PC-3 (cell line): Measurements from ENCODE around the gene KCNAB3. TPM values are rescaled to one million over a fixed set of nuclear protein-coding genes. Genes with fewer than 3 reads are reported as not detected.

Experiments used
- ATAC-seq: fragments of 200-7000 bp; cut with Tn5 transposase; 2 replicates; pipeline ENCODE4 v1.9.1; 2020; ENCODE audit warnings: mild to moderate bottlenecking, moderate library complexity
- BruUV-seq: library from RNA; stranded (reverse); fragments of 400-500 nt; replicated peaks from 2 replicates; lab custom pipeline; 2021; lab: Mats Ljungman, UMichigan
- CTCF ChIA-PET: fragments of 300-600 bp; sonication (Branson Sonifier 250); formaldehyde crosslinking; loops from one replicate; lab custom pipeline; 2022; ENCODE audit warnings: antibody characterized with exemption; lab: Charles Lee
- POLR2A ChIA-PET: fragments of 300-600 bp; sonication (Branson Sonifier 250); formaldehyde crosslinking; loops from one replicate; lab custom pipeline; 2022; ENCODE audit warnings: antibody characterized with exemption; ENCODE audit not compliant: unreplicated experiment; lab: Charles Lee
- DNase-seq: peaks from one replicate; pipeline ENCODE4 v3.0.0-alpha.2; 2015
- H2AFZ ChIP-seq: fragments of 300-600 bp; sonication (generic); 2 replicates; pipeline ENCODE4 v1.6.0; 2016; ENCODE audit warnings: antibody characterized with exemption, low read length
- H3F3A ChIP-seq: fragments of 300-600 bp; sonication (generic); one replicate; pipeline ENCODE4 v1.6.0; 2017; ENCODE audit warnings: antibody characterized with exemption, low read length, control low read depth, mild to moderate bottlenecking; ENCODE audit not compliant: unreplicated experiment
- H3K27ac ChIP-seq: fragments of 300-600 bp; sonication (generic); 2 replicates; pipeline ENCODE4 v1.5.1; 2016; ENCODE audit warnings: mild to moderate bottlenecking, low read length
- H3K27me3 ChIP-seq: fragments of 300-600 bp; sonication (generic); 2 replicates; pipeline ENCODE4 v1.6.1; 2016; ENCODE audit warnings: low read length, mixed read lengths
- H3K36me3 ChIP-seq: fragments of 300-600 bp; sonication (generic); 2 replicates; pipeline ENCODE4 v1.6.1; 2016; ENCODE audit warnings: low read depth, mixed run types, low read length, mixed read lengths
- H3K4me1 ChIP-seq: fragments of 300-600 bp; sonication (generic); 2 replicates; pipeline ENCODE4 v1.5.1; 2016; ENCODE audit warnings: low read length; ENCODE audit not compliant: insufficient read depth
- H3K4me2 ChIP-seq: fragments of 300-600 bp; sonication (generic); 2 replicates; pipeline ENCODE4 v1.6.0; 2016; ENCODE audit warnings: low read length
- H3K4me3 ChIP-seq: fragments of 300-600 bp; sonication (generic); 2 replicates; pipeline ENCODE4 v1.5.1; 2016; ENCODE audit warnings: mild to moderate bottlenecking, low read length, mixed read lengths
- H3K79me2 ChIP-seq: fragments of 300-600 bp; sonication (generic); 2 replicates; pipeline ENCODE4 v1.6.1; 2017; ENCODE audit warnings: low read length, mixed read lengths
- H3K9ac ChIP-seq: fragments of 300-600 bp; sonication (generic); 2 replicates; pipeline ENCODE4 v1.6.0; 2016; ENCODE audit warnings: mild to moderate bottlenecking, low read length
- H3K9me2 ChIP-seq: fragments of 300-600 bp; sonication (generic); replicated peaks from 2 replicates; pipeline ENCODE4 v1.6.1; 2016; ENCODE audit warnings: mixed run types, low read length, mixed read lengths
- H3K9me3 ChIP-seq: fragments of 300-600 bp; sonication (generic); 2 replicates; pipeline ENCODE4 v1.6.1; 2016; ENCODE audit warnings: low read length, mixed read lengths
- H4K20me1 ChIP-seq: fragments of 300-600 bp; sonication (generic); 2 replicates; pipeline ENCODE4 v1.6.1; 2016; ENCODE audit warnings: low read length, mixed read lengths
- CTCF ChIP-seq: fragments of 300-600 bp; sonication (generic); conservative IDR thresholded peaks from 2 replicates; pipeline ENCODE4 v1.5.1; 2017; ENCODE audit warnings: antibody characterized with exemption, low read depth, mild to moderate bottlenecking, low read length
- EZH2 ChIP-seq: fragments of 300-600 bp; sonication (generic); IDR thresholded peaks from one replicate; pipeline ENCODE4 v1.6.1; 2017; ENCODE audit warnings: antibody characterized with exemption, mild to moderate bottlenecking, low read length; ENCODE audit not compliant: unreplicated experiment
- EZH2phosphoT487 ChIP-seq: fragments of 300-600 bp; sonication (generic); IDR thresholded peaks from 2 replicates; pipeline ENCODE4 v1.6.1; 2018; ENCODE audit warnings: mild to moderate bottlenecking, antibody characterized with exemption, low read length, borderline replicate concordance
- intact Hi-C: fragments of 100-400 bp; cut with micrococcal nuclease; formaldehyde crosslinking; loops from 2 replicates; pipeline ENCODE4 v1.9.0; 2023
- total RNA-seq: library from RNA; depleted of rRNA; stranded (reverse); fragments of >200 nt; gene quantifications from 2 replicates; pipeline ENCODE4 v1.2.3, GENCODE V29; 2014

Gene KCNAB3
- total RNA-seq, 1 experiment from 2014 or later = 0.26 TPM

- POLR2A ChIA-PET = no interaction called here
- BruUV-seq = no TSS peak
- TF ChIP-seq EZH2phosphoT487 (no peak), EZH2 (no peak)
Observed at GRCh38 chr17:7971651-7972050, 42.0 kb upstream of the KCNAB3 start.

DNA sequence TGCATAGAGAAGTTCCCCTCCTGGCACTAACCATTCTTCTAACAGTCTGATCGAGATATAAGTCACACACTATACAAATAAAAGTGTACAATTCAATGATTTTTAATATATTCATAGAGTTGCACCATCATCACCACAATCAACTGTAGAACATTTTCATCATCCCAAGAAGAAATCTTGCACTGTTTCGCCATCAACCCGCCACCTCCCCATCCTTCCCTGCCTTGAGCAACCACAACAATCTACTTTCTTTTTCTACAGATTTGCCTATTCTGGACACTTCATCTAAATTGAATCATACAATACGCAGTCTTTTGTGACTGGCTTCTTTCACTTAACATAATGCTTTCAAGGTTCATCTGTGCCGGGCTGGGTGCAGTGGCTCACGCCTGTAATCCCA lies 39.8 kb upstream of the KCNAB3 start:
- intact Hi-C loops = no loop called here
- DNase-seq = no peak
- Histone ChIP-seq H3K9me2 (no peaks in the 10 kb centered on the region), H3K9me3 (no peaks in the 10 kb centered on the region; the same call in 1 of the 2 replicates), H3K4me2 (no peak overlapping the region), H3K27me3 (no peaks in the 10 kb centered on the region), H3K4me3 (no peak overlapping the region), H4K20me1 (no peaks in the 10 kb centered on the region), H3K9ac (no peak overlapping the region), H2AFZ (no peak overlapping the region), H3K4me1 (no peaks in the 10 kb centered on the region), H3K79me2 (no peaks in the 10 kb centered on the region), H3K27ac (no peak overlapping the region), H3K36me3 (no peaks in the 10 kb centered on the region), H3F3A (no peaks in the 10 kb centered on the region)
- CTCF ChIA-PET = no interaction called here
- TF ChIP-seq EZH2 (no peak), CTCF (no peak), EZH2phosphoT487 (no peak)
- no TSS peak for BruUV-seq
- no peak for ATAC-seq
- POLR2A ChIA-PET = no interaction called here

More at GRCh38 chr17:7971651-7972050, 42.0 kb upstream of the KCNAB3 start:
- no peaks in the 10 kb centered on the region for H3K4me1 ChIP-seq
- H3K79me2 ChIP-seq = no peaks in the 10 kb centered on the region
- H3K27me3 ChIP-seq = no peaks in the 10 kb centered on the region
- no peaks in the 10 kb centered on the region for H3K36me3 ChIP-seq
- H3K4me2 ChIP-seq = no peak overlapping the region
- H3K9me2 ChIP-seq = no peaks in the 10 kb centered on the region
- CTCF ChIA-PET = interaction anchor here (0.6 kb wide), 1 partner anchor 163 kb away, joined by 3 read pairs; no protein-coding TSS in a partner anchor
- DNase-seq (no peak), ATAC-seq (no peak)
- no peak overlapping the region for H3K9ac ChIP-seq
- H4K20me1 ChIP-seq = no peaks in the 10 kb centered on the region
- H2AFZ ChIP-seq = no peak overlapping the region
- no peak overlapping the region for H3K27ac ChIP-seq
- H3F3A ChIP-seq = no peaks in the 10 kb centered on the region
- intact Hi-C loops = no loop called here
- H3K9me3 ChIP-seq = peaks cover 4% of the 10 kb centered on the region; the same call in 1 of the 2 replicates
- no peak overlapping the region for H3K4me3 ChIP-seq

DNA sequence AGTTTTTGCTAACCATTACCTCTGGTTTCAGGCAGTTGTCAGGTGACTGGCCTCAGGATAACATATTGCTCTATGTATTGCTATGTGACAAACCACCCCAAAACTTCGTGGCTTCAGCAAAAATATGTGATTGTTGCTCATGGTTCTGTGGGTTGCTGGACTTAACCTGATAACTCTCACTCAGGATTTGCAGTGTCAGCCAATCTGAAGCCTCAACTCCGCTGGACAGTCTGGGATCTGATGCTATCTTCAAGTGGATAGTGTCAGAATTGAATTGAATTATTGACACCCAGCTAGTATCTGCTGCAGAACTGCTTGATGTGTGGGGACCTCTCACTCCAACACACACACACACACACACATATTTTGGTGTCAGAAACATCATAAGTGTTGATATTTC lies 38.1 kb upstream of the KCNAB3 start:
- no peak for TF ChIP-seq CTCF
- TF ChIP-seq EZH2phosphoT487 = no peak
- no peak for TF ChIP-seq EZH2

More for the DNA sequence above, 38.1 kb upstream of the KCNAB3 start:
- no peak overlapping the region for H2AFZ ChIP-seq
- no peaks in the 10 kb centered on the region for H3K27me3 ChIP-seq
- H3K4me1 ChIP-seq = no peaks in the 10 kb centered on the region
- intact Hi-C loops = no loop called here
- no peaks in the 10 kb centered on the region for H3K9me3 ChIP-seq
- no peak overlapping the region for H3K9ac ChIP-seq
- no peak overlapping the region for H3K4me3 ChIP-seq
- no TSS peak for BruUV-seq
- ChIA-PET POLR2A (no interaction called here), CTCF (no interaction called here)
- H3K36me3 ChIP-seq = no peaks in the 10 kb centered on the region
- H4K20me1 ChIP-seq = no peaks in the 10 kb centered on the region
- ATAC-seq (no peak), DNase-seq (no peak)
- H3K79me2 ChIP-seq = no peaks in the 10 kb centered on the region
- H3F3A ChIP-seq = no peaks in the 10 kb centered on the region
- no peak overlapping the region for H3K27ac ChIP-seq
- H3K4me2 ChIP-seq = no peak overlapping the region
- H3K9me2 ChIP-seq = no peaks in the 10 kb centered on the region
